Caco-2 (cell line): ENCODE data around the gene DNAJC1. TPM values are rescaled to one million over a fixed set of nuclear protein-coding genes. Genes with fewer than 3 reads are reported as not detected.

ENCODE experiments used
- BruUV-seq: library from RNA; stranded (reverse); fragments of 400-500 nt; replicated peaks from 2 replicates; lab custom pipeline; 2021; lab: Mats Ljungman, UMichigan
- CTCF ChIA-PET: fragments of 300-600 bp; sonication (Branson Sonifier 250); formaldehyde crosslinking; loops from one replicate; lab custom pipeline; 2022; ENCODE audit warnings: antibody characterized with exemption; lab: Charles Lee
- POLR2A ChIA-PET: fragments of 300-600 bp; sonication (Branson Sonifier 250); formaldehyde crosslinking; loops from one replicate; lab custom pipeline; 2022; ENCODE audit warnings: antibody characterized with exemption; lab: Charles Lee
- DNase-seq, 2 experiments: peaks; one replicate each; pipeline versions ENCODE4 v3.0.0 to v3.0.0-alpha.2; 2020 to 2022
- H3K27me3 ChIP-seq: replicated peaks from 2 replicates; pipeline ENCODE4 v1.6.0; 2011; ENCODE audit warnings: low read length; ENCODE audit not compliant: control insufficient read depth, insufficient read depth
- H3K36me3 ChIP-seq: 2 replicates; pipeline ENCODE4 v1.5.1; 2011; ENCODE audit warnings: low read length; ENCODE audit not compliant: control insufficient read depth, insufficient read depth
- H3K4me1 ChIP-seq: fragments of 250-450 bp; sonication (Bioruptor Pico); 2 replicates; pipeline ENCODE4 v1.5.1; 2020; ENCODE audit warnings: mild to moderate bottlenecking
- H3K4me3 ChIP-seq: 2 replicates; pipeline ENCODE4 v1.5.1; 2011; ENCODE audit warnings: low read depth, mild to moderate bottlenecking, control low read depth, low read length
- H3K9me3 ChIP-seq: fragments of 250-450 bp; sonication (Bioruptor Pico); 2 replicates; pipeline ENCODE4 v1.5.1; 2020; ENCODE audit warnings: mild to moderate bottlenecking, moderate library complexity
- H3K27ac Mint-ChIP-seq: one replicate; pipeline ENCODE4 v1.8.0; 2022; ENCODE audit warnings: mixed read lengths; ENCODE audit not compliant: unreplicated experiment
- H3K27me3 Mint-ChIP-seq: one replicate; pipeline ENCODE4 v1.8.0; 2022; ENCODE audit warnings: mixed read lengths; ENCODE audit not compliant: insufficient read depth, unreplicated experiment
- H3K36me3 Mint-ChIP-seq: one replicate; pipeline ENCODE4 v1.8.0; 2022; ENCODE audit warnings: mild to moderate bottlenecking, mixed read lengths; ENCODE audit not compliant: insufficient read depth, unreplicated experiment
- H3K4me1 Mint-ChIP-seq: one replicate; pipeline ENCODE4 v1.8.0; 2022; ENCODE audit warnings: low read depth, mixed read lengths; ENCODE audit not compliant: unreplicated experiment
- H3K4me3 Mint-ChIP-seq: one replicate; pipeline ENCODE4 v1.8.0; 2022; ENCODE audit warnings: mild to moderate bottlenecking, moderate library complexity, mixed read lengths; ENCODE audit not compliant: unreplicated experiment
- H3K9me3 Mint-ChIP-seq: one replicate; pipeline ENCODE4 v1.8.0; 2022; ENCODE audit warnings: mixed read lengths; ENCODE audit not compliant: unreplicated experiment
- CTCF ChIP-seq, 2 experiments: fragments of 200-600 bp in 1 of 2; IDR thresholded peaks; 1 replicate in 1 of 2; 2 replicates in 1 of 2; pipeline versions ENCODE4 v1.5.1 to v1.8.0; 2011 to 2022; ENCODE audit warnings: antibody characterized with exemption in 1 of 2, control low read depth in 1 of 2, inconsistent platforms in 1 of 2, low read depth in 1 of 2, low read length in 1 of 2, mild to moderate bottlenecking in 1 of 2, moderate library complexity in 1 of 2; ENCODE audit not compliant: insufficient read depth in 1 of 2, severe bottlenecking in 1 of 2, unreplicated experiment in 1 of 2
- intact Hi-C: fragments of 100-400 bp; cut with micrococcal nuclease; formaldehyde crosslinking; loops from one replicate; pipeline ENCODE4 v1.10.0; 2022; ENCODE audit not compliant: unreplicated experiment
- total RNA-seq: library from RNA; stranded (reverse); gene quantifications from 2 replicates; pipeline ENCODE4 v1.2.3, GENCODE V29; 2022

The DNAJC1 gene
- total RNA-seq, 1 experiment from 2014 or later = 50.7 TPM

GRCh38 chr10:21912625-21913024 lies 90.9 kb downstream of the DNAJC1 start:
- Histone ChIP-seq H3K9me3 (no peaks in the 10 kb centered on the region), H3K4me3 (no peak overlapping the region), H3K27me3 (no peaks in the 10 kb centered on the region), H3K4me1 (peaks cover 6% of the 10 kb centered on the region; the same call in 1 of the 2 replicates), H3K36me3 (no peaks in the 10 kb centered on the region)
- ChIA-PET CTCF (no interaction called here), POLR2A (no interaction called here)
- H3K9me3 Mint-ChIP-seq = no peaks in the 10 kb centered on the region
- no peaks in the 10 kb centered on the region for H3K36me3 Mint-ChIP-seq
- BruUV-seq = no TSS peak
- H3K4me1 Mint-ChIP-seq = peaks cover 7% of the 10 kb centered on the region
- TF ChIP-seq CTCF (IDR thresholded peaks at IDR 0.05; ENCODE audit: insufficient read depth in 1 of 2, low read depth in 1 of 2, low read length in 1 of 2, severe bottlenecking in 1 of 2, unreplicated experiment in 1 of 2) = no peak
- DNase-seq = no peak
- H3K27me3 Mint-ChIP-seq = no peaks in the 10 kb centered on the region
- H3K27ac Mint-ChIP-seq = no peak overlapping the region
- intact Hi-C loops = no loop called here
- H3K4me3 Mint-ChIP-seq = no peak overlapping the region

- Mint-ChIP-seq H3K4me1 (peaks cover 7% of the 10 kb centered on the region), H3K4me3 (no peak overlapping the region), H3K36me3 (no peaks in the 10 kb centered on the region), H3K27ac (no peak overlapping the region), H3K9me3 (no peaks in the 10 kb centered on the region), H3K27me3 (no peaks in the 10 kb centered on the region)
- Histone ChIP-seq H3K4me1 (peaks cover 6% of the 10 kb centered on the region; the same call in 1 of the 2 replicates), H3K9me3 (no peaks in the 10 kb centered on the region), H3K36me3 (no peaks in the 10 kb centered on the region), H3K4me3 (no peak overlapping the region), H3K27me3 (no peaks in the 10 kb centered on the region)
- CTCF ChIA-PET = no interaction called here
- TF ChIP-seq CTCF (IDR thresholded peaks at IDR 0.05; ENCODE audit: insufficient read depth in 1 of 2, low read depth in 1 of 2, low read length in 1 of 2, severe bottlenecking in 1 of 2, unreplicated experiment in 1 of 2) = no peak
- POLR2A ChIA-PET = no interaction called here
- no peak for DNase-seq
- no TSS peak for BruUV-seq
- intact Hi-C loops = no loop called here
Measured at GRCh38 chr10:21910798-21911197, 92.7 kb downstream of the DNAJC1 start.

- Mint-ChIP-seq H3K36me3 (no peaks in the 10 kb centered on the region), H3K9me3 (no peaks in the 10 kb centered on the region), H3K4me3 (no peak overlapping the region), H3K27ac (no peak overlapping the region), H3K27me3 (no peaks in the 10 kb centered on the region), H3K4me1 (no peaks in the 10 kb centered on the region)
- DNase-seq = no peak
- ChIA-PET CTCF (no interaction called here), POLR2A (no interaction called here)
- Histone ChIP-seq H3K4me3 (no peak overlapping the region), H3K9me3 (no peaks in the 10 kb centered on the region), H3K36me3 (no peaks in the 10 kb centered on the region), H3K27me3 (no peaks in the 10 kb centered on the region), H3K4me1 (no peaks in the 10 kb centered on the region)
- no peak for TF ChIP-seq CTCF (IDR thresholded peaks at IDR 0.05; ENCODE audit: insufficient read depth in 1 of 2, low read depth in 1 of 2, low read length in 1 of 2, severe bottlenecking in 1 of 2, unreplicated experiment in 1 of 2)
- no TSS peak for BruUV-seq
- intact Hi-C loops = no loop called here
Measured at GRCh38 chr10:21907436-21907835, 96.1 kb downstream of the DNAJC1 start.
